GM10248 (cell line): ENCODE data around the gene SNU13.
"Not testable (repeated sequence)": the region's sequence is repeated elsewhere in the genome, so short reads cannot be mapped to it uniquely, and the experiment has no call there.

Experiments used
- CTCF ChIA-PET: fragments of 300-600 bp; sonication (Branson Sonifier 250); formaldehyde crosslinking; extraction: SDS; loops from one replicate; lab custom pipeline; 2021; ENCODE audit warnings: antibody characterized with exemption; lab: Yijun Ruan, JAX
- POLR2A ChIA-PET: fragments of 350-650 bp; sonication (Branson Sonifier 250); formaldehyde crosslinking; extraction: SDS; loops from one replicate; lab custom pipeline; 2020; ENCODE audit warnings: antibody characterized with exemption; lab: Yijun Ruan, JAX
- DNase-seq: peaks from one replicate; pipeline ENCODE4 v3.0.0; 2012; ENCODE audit errors: extremely low spot score
- TF ChIP-seq, protein P1 (sequence below): IDR thresholded peaks from 2 replicates; pipeline ENCODE4 v1.5.1; 2012; ENCODE audit warnings: mild to moderate bottlenecking, low read depth; ENCODE audit errors: extremely low read depth, missing control alignments, control extremely low read depth

SNU13 gene

DNA sequence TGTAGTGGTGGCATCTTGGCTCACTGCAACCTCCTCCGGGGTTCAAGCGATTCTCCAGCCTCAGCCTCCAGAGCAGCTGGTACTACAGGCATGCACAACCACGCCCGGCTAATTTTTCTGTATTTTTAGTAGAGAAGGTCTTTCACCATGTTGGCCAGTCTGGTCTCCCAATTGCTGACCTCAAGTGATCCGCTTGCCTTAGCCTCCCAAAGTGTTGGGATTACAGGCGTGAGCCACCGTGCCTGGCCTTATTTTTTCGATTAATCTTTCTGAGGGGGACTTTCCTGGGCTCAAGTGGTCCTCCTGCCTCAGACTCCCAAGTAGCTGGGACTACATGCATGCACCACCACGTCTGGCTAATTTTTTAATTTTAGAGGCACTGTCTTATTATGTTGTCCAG lies 5.6 kb downstream of the SNU13 start:
- ChIA-PET CTCF (interaction anchor here (1.2 kb wide), 1 partner anchor 16 kb away, joined by 6 read pairs; no protein-coding TSS in a partner anchor), POLR2A (no interaction called here)
- TF ChIP-seq, protein P1, sequence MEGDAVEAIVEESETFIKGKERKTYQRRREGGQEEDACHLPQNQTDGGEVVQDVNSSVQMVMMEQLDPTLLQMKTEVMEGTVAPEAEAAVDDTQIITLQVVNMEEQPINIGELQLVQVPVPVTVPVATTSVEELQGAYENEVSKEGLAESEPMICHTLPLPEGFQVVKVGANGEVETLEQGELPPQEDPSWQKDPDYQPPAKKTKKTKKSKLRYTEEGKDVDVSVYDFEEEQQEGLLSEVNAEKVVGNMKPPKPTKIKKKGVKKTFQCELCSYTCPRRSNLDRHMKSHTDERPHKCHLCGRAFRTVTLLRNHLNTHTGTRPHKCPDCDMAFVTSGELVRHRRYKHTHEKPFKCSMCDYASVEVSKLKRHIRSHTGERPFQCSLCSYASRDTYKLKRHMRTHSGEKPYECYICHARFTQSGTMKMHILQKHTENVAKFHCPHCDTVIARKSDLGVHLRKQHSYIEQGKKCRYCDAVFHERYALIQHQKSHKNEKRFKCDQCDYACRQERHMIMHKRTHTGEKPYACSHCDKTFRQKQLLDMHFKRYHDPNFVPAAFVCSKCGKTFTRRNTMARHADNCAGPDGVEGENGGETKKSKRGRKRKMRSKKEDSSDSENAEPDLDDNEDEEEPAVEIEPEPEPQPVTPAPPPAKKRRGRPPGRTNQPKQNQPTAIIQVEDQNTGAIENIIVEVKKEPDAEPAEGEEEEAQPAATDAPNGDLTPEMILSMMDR = no peak
- no peak for DNase-seq

DNA sequence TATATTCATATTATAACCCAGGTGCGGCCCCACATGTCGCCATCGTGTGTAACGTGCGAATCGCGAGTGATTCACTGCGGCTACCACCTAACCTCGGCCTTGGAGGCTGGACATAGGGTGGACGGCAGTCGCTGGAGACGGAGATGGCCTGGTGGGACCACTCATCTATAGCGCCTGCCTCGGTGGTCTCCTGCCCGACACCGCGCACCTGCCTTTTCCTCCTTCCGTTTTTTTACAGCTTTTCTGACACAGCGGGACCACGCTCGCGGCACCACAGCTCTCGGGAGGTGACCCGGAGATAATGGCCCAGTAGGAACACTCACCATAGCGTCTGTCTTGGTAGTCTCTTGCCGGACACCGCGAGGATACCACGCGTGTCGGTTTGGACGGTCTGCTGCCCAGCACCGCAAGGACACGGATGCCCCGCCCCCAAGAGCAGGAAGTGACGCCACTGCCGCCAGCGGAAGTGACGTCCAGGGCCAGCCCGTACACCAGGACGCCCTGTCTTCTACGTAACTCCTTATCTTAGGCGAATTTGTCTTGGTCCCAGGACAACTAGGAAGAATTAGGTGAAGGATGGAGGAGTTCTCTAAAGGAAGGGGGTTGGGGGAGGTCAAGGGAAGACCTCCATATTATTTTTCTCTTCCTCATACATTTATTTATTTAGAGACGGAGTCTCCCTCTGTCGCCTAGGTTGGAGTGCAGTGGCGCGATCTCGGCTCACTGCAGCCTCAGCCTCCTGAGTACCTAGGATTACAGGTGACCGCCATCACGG lies 6.4 kb downstream of the SNU13 start:
- DNase-seq = peak; percentile 86
- ChIA-PET POLR2A (no interaction called here), CTCF (interaction anchor here (2.6 kb wide), 1 partner anchor 15 kb away, joined by 13 read pairs; no protein-coding TSS in a partner anchor)
- TF ChIP-seq, protein P1 = no peak

DNA sequence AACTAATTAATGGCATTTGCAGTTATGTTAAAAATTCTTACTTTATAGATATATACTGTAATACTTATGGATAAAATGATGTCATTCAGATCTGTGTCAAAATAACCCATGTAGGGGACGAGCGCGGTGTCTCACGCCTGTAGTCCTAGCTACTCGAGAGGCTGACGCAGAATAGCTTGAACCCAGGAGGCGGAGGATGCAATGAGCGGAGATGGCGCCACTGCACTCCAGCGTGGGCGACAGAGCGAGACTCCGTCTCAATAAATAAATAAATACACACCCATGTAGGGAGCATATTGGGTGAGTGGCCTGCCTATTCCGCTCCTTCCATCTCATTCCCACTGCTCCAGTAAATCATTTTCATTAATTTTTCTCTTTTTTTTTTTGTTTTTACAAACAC lies 7.1 kb downstream of the SNU13 start:
- CTCF ChIA-PET = interaction anchor here (2.6 kb wide), 1 partner anchor 14 kb away, joined by 13 read pairs; no protein-coding TSS in a partner anchor
- POLR2A ChIA-PET = no interaction called here
- TF ChIP-seq, protein P1 = no peak
- no peak for DNase-seq

- TF ChIP-seq, protein P1 = no peak
- DNase-seq = no peak
- ChIA-PET POLR2A (no interaction called here), CTCF (interaction anchor here (1.3 to 3.4 kb wide), 4 partner anchors 9 to 265 kb away, joined by 3 to 17 read pairs (median 6); no protein-coding TSS in a partner anchor)
Observed at GRCh38 chr22:41676134-41676533, 12.5 kb downstream of the SNU13 start.

- DNase-seq = no peak
- POLR2A ChIA-PET = interaction anchor here (0.7 kb wide), 1 partner anchor 695 kb away, joined by 3 read pairs; no protein-coding TSS in a partner anchor
- CTCF ChIA-PET = interaction anchor here (1.9 to 3.4 kb wide), 3 partner anchors 8 to 266 kb away, joined by 6 to 17 read pairs (median 7); no protein-coding TSS in a partner anchor
- TF ChIP-seq, protein P1 = no peak
Observed at GRCh38 chr22:41674846-41675340, 13.8 kb downstream of the SNU13 start.

DNA sequence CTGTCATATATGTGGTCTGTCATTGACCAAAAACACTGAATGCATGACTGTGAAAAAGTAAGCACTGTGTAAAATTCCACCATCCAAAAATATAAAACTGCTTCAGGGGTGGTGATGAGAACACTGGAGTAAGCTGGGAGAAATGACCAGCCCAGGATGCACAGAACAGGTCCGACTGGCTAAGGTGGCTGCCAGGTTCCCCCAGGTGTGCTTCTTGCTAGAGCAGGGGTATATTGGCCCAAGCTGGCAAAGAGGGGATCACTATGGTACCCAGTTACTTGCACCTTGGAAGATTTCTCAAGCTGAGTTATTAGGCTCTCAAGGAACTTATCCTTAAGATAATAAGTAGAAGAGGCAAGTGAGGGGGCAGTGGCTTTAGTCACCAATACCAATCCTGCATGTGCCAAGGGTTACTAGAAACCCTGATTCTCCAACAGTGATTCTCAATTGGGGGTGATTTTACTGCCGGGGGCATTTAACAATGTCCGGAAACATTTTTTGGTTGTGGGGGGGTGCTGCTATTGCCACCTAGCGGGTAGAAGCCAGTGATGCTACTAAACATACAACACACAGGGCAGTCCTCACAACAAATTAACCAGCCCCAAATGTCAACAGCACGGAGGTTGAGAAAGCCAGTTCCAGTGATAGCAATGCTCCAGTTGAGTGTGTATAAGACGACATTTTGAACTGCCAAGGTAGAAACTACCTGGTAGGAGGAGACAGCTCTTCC lies 15.7 kb downstream of the SNU13 start:
- TF ChIP-seq, protein P1 = peak; percentile 37
- ChIA-PET CTCF (interaction anchor here (1.0 to 2.5 kb wide), 6 partner anchors 15 to 268 kb away, joined by 3 to 9 read pairs (median 3); no protein-coding TSS in a partner anchor), POLR2A (interaction anchor here (0.5 kb wide), 1 partner anchor 247 kb away, joined by 6 read pairs; no protein-coding TSS in a partner anchor)
- no peak for DNase-seq

DNA sequence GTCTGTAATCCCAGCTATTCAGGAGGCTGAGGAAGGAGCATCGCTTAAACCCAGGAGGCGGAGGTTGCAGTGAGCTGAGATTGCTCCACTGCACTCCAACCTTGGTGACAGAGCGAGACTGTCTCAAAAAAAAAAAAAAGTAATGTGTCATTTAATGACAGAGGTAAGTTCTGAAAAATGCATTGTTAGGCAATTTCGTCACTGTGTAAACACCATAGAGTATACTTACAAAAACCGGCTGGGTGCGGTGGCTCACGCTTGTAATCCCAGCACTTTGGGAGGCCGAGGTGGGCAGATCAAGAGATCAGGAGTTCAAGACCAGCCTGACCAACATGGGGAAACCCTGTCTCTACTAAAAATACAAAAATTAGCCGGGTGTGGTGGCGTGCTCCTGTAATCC lies 16.6 kb downstream of the SNU13 start:
- POLR2A ChIA-PET, DNase-seq: not testable (repeated sequence)
- CTCF ChIA-PET = interaction anchor here (2.5 kb wide), 1 partner anchor 25 kb away, joined by 9 read pairs; no protein-coding TSS in a partner anchor
